Type B pancreatic cell (in vitro differentiated cells): ENCODE measurements around the gene DMD. TPM values are rescaled to one million over a fixed set of nuclear protein-coding genes. Genes with fewer than 3 reads are reported as not detected.

ENCODE experiments used
- DNase-seq: peaks from one replicate; pipeline ENCODE4 v3.0.0; 2021; ENCODE audit warnings: mixed read lengths; ENCODE audit not compliant: unreplicated experiment; ENCODE audit errors: extremely low spot score
- H3K27ac Mint-ChIP-seq: 2 replicates; pipeline ENCODE4 v1.8.0; 2021; ENCODE audit warnings: mild to moderate bottlenecking, mixed read lengths
- H3K27me3 Mint-ChIP-seq: 2 replicates; pipeline ENCODE4 v1.8.0; 2021; ENCODE audit warnings: mixed read lengths
- H3K36me3 Mint-ChIP-seq: 2 replicates; pipeline ENCODE4 v1.8.0; 2021; ENCODE audit warnings: mixed read lengths
- H3K4me1 Mint-ChIP-seq: one replicate; pipeline ENCODE4 v1.8.0; 2021; ENCODE audit warnings: mixed read lengths; ENCODE audit not compliant: unreplicated experiment
- H3K4me3 Mint-ChIP-seq: 2 replicates; pipeline ENCODE4 v1.8.0; 2021; ENCODE audit warnings: mild to moderate bottlenecking, mixed read lengths
- H3K9me3 Mint-ChIP-seq: 2 replicates; pipeline ENCODE4 v1.8.0; 2021; ENCODE audit warnings: mixed read lengths
- CTCF ChIP-seq: fragments of 200-600 bp; sonication (generic); conservative IDR thresholded peaks from 2 replicates; pipeline ENCODE4 v1.5.0; 2021; ENCODE audit warnings: antibody characterized with exemption, mild to moderate bottlenecking
- total RNA-seq: library from RNA; stranded (reverse); gene quantifications from 2 replicates; pipeline ENCODE4 v1.2.1, GENCODE V29; 2021; ENCODE audit warnings: low replicate concordance

The DMD gene
- total RNA-seq, 1 donor from 2014 or later: 57.1 TPM

DNA sequence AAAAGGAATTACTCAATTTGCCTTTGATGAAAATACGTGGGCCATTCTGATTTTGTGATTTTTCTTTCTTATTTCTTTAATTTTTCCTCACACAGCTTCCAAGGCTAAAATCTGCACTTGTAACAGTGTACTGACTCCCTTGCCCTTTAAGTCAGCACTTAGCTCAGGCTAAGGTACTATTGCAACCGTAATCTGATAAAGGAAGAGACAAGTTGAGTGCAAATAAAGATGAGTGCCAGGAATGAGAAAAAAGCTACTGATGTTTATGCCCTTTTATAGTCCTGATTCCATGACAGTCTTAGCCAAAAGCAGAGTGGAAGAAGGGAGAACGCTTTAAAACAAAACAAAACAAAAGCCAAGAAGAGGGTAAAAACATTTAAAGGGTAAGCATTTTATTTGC, 6.0 kb downstream of the DMD start:
- Mint-ChIP-seq H3K27ac (no peak overlapping the region), H3K27me3 (no peaks in the 10 kb centered on the region), H3K9me3 (no peaks in the 10 kb centered on the region), H3K4me1 (no peaks in the 10 kb centered on the region), H3K36me3 (no peaks in the 10 kb centered on the region), H3K4me3 (no peak overlapping the region)
- TF ChIP-seq CTCF: no peak
- DNase-seq: no peak

DNA sequence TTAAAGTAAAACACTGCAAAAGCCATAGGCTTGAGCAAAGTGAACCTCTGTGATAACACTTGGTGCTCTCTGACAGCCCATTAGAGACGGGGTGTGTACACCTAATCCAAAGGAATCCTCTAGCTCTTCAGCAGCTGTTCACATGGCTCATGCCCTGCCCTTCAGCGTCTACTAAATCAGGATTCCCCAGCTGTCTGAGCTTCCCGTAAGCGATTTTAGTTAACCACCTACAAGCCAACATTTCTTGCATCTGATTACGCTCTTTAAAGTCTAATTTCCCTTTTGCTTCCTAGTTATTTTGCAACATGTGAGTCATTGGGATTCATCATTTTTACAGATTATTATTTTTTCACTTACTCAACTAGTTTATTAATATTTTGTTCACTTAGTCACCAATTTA, 6.5 kb downstream of the DMD start:
- Mint-ChIP-seq H3K9me3 (no peaks in the 10 kb centered on the region), H3K36me3 (no peaks in the 10 kb centered on the region), H3K4me1 (no peaks in the 10 kb centered on the region), H3K4me3 (no peak overlapping the region), H3K27ac (no peak overlapping the region), H3K27me3 (no peaks in the 10 kb centered on the region)
- TF ChIP-seq CTCF: no peak
- no peak for DNase-seq

- Mint-ChIP-seq H3K27me3 (no peaks in the 10 kb centered on the region), H3K27ac (peak overlapping the region; percentile 41), H3K4me3 (no peak overlapping the region), H3K4me1 (no peaks in the 10 kb centered on the region), H3K9me3 (no peaks in the 10 kb centered on the region), H3K36me3 (no peaks in the 10 kb centered on the region)
- no peak for DNase-seq
- TF ChIP-seq CTCF: no peak
Measured at GRCh38 chrX:33198561-33199279, 12.6 kb downstream of the DMD start.

- Mint-ChIP-seq H3K4me1 (no peaks in the 10 kb centered on the region), H3K27ac (no peak overlapping the region), H3K27me3 (no peaks in the 10 kb centered on the region), H3K9me3 (no peaks in the 10 kb centered on the region), H3K36me3 (no peaks in the 10 kb centered on the region), H3K4me3 (no peak overlapping the region)
- no peak for TF ChIP-seq CTCF
- no peak for DNase-seq
Measured at GRCh38 chrX:33195698-33196097, 15.7 kb downstream of the DMD start.

DNA sequence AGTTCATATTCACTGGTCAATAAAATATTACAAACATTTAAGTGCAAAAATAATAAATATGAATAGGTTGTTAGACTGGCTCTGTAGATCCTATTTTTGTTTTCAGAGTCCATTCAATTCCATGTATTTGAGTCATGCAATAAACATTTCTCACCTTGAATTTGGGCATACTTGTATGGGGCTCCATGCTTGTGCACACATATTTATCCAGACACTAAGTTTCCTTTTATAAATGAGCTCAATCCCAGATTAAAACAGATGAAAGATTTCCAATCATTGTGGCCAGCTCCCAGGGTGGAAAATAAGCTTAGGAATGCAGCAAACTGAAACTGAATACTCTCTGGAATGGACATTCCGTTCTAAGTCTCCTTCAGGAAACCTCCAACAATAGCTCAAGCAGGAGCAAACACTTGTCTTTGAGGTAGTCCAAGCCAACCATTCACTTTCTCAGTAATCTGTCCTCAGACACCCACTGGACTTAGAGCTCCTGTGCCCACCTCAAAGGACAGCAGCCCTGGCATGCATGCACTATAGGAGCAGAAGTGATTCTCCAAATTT, 16.4 kb downstream of the DMD start:
- no peaks in the 10 kb centered on the region for H3K4me1 Mint-ChIP-seq
- no peak for DNase-seq
- H3K9me3 Mint-ChIP-seq: no peaks in the 10 kb centered on the region
- no peak overlapping the region for H3K4me3 Mint-ChIP-seq
- no peak for TF ChIP-seq CTCF
- no peak overlapping the region for H3K27ac Mint-ChIP-seq
- no peaks in the 10 kb centered on the region for H3K36me3 Mint-ChIP-seq
- H3K27me3 Mint-ChIP-seq: no peaks in the 10 kb centered on the region
